HG02763 (cell line): ENCODE measurements around the gene CCNL1.
"Not testable (repeated sequence)": the region's sequence is repeated elsewhere in the genome, so short reads cannot be mapped to it uniquely, and the experiment has no call there.

Experiments used
- ATAC-seq: cut with Tn5 transposase; IDR thresholded peaks from one replicate; pipeline ENCODE4 v1.9.1; 2021; ENCODE audit warnings: mild to moderate bottlenecking, moderate library complexity; ENCODE audit not compliant: unreplicated experiment

Gene CCNL1

GRCh38 chr3:157107037-157107436, 52.9 kb downstream of the CCNL1 start:
- no peak for ATAC-seq

GRCh38 chr3:157104928-157105652, 54.9 kb downstream of the CCNL1 start:
- ATAC-seq: peak; percentile 62

- ATAC-seq: no peak
These were observed 55.4 kb downstream of the CCNL1 start for GRCh38 chr3:157104521-157104920.

GRCh38 chr3:157103860-157104259, 56.1 kb downstream of the CCNL1 start:
- no peak for ATAC-seq

- ATAC-seq: peak; percentile 87
These were observed 56.7 kb downstream of the CCNL1 start for GRCh38 chr3:157103280-157103679.

GRCh38 chr3:157102595-157102994, 57.4 kb downstream of the CCNL1 start:
- ATAC-seq: not testable (repeated sequence)

GRCh38 chr3:157102098-157102497, 57.8 kb downstream of the CCNL1 start:
- no peak for ATAC-seq

GRCh38 chr3:157101486-157101885, 58.5 kb downstream of the CCNL1 start:
- no peak for ATAC-seq

- no peak for ATAC-seq
These were observed 59.1 kb downstream of the CCNL1 start for GRCh38 chr3:157100608-157101396.

- no peak for ATAC-seq
These were observed 59.9 kb downstream of the CCNL1 start for GRCh38 chr3:157100096-157100477.

GRCh38 chr3:157099326-157100095, 60.4 kb downstream of the CCNL1 start:
- no peak for ATAC-seq

- no peak for ATAC-seq
These were observed 61.1 kb downstream of the CCNL1 start for GRCh38 chr3:157098823-157099185.

- ATAC-seq: no peak
These were observed 61.7 kb downstream of the CCNL1 start for GRCh38 chr3:157098121-157098822.
